Measurements from ENCODE around the gene MACIR. TPM values are rescaled to one million over a fixed set of nuclear protein-coding genes. Genes with fewer than 3 reads are reported as not detected.

Gene MACIR
- total RNA-seq, 2 experiments from 2014 or later: 7.9 to 8.0 TPM

DNA sequence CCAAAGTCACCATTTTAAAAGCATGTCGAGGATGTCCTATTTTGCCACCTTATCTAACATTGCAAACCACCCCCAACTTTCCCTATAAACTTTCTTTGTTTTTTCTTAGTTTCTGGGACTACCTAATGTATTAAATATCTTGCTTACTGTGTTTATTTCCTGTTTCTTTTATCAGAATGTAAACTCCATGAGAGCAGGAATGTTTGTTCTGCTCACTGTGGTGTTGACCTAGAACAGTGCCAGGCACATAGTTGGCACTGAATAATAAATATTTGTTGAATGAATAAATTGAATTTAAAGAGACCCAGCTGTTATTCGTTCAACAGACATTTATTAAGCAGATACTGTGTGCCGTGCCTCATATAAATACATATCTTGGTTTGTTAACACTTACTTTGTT is 35.2 kb downstream of the MACIR start:
- Mint-ChIP-seq H3K36me3 (no peaks in the 10 kb centered on the region), H3K27ac (no peak overlapping the region), H3K4me3 (no peak overlapping the region), H3K9me3 (no peaks in the 10 kb centered on the region), H3K27me3 (peaks cover 4% of the 10 kb centered on the region), H3K4me1 (no peaks in the 10 kb centered on the region)
- no peak for DNase-seq

DNA sequence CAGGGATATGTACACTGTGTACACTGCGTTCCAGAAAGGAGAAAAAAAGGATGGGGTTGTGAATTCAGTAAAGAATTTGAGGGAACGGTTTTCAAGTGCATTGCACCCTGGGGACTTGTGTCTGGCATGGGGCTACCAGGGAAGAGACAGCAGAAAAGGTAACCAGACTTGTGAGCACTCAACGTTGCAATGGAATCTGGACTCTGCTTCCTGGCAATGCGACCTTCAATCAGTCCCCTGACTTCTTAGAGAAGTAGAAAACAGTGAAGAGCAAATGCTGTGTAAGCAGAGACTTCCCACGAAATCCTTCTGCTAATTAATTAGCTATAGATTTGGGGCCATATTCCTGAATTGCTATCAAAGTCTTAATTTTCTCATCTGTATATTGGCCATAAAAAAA is 36.3 kb downstream of the MACIR start:
- no peak overlapping the region for H3K4me3 Mint-ChIP-seq
- no peak for DNase-seq
- H3K36me3 Mint-ChIP-seq: no peaks in the 10 kb centered on the region
- H3K9me3 Mint-ChIP-seq: no peaks in the 10 kb centered on the region
- no peak overlapping the region for H3K27ac Mint-ChIP-seq
- H3K4me1 Mint-ChIP-seq: no peaks in the 10 kb centered on the region
- peaks cover 11% of the 10 kb centered on the region for H3K27me3 Mint-ChIP-seq

DNA sequence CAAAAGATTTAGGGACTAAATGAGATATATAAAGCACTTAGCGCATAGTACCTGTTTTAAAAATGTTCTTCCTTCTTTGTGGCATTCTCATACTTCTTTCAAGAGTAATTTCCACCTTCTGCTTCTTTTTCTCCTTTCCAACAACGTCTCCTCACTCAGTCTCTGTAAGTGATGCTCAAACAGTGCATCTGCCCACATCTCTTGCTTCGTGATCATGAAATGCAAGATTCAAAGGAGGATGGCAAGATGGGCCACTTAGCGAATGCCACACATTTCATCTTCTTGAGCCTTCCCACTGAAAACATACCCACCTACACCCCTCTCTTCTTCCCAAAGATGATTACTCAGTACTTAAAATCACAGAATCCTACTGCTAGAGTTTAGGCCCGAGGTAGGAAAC is 36.9 kb downstream of the MACIR start:
- DNase-seq: no peak
- Mint-ChIP-seq H3K4me1 (no peaks in the 10 kb centered on the region), H3K27me3 (peaks cover 14% of the 10 kb centered on the region), H3K4me3 (no peak overlapping the region), H3K27ac (no peak overlapping the region), H3K9me3 (no peaks in the 10 kb centered on the region), H3K36me3 (no peaks in the 10 kb centered on the region)

DNA sequence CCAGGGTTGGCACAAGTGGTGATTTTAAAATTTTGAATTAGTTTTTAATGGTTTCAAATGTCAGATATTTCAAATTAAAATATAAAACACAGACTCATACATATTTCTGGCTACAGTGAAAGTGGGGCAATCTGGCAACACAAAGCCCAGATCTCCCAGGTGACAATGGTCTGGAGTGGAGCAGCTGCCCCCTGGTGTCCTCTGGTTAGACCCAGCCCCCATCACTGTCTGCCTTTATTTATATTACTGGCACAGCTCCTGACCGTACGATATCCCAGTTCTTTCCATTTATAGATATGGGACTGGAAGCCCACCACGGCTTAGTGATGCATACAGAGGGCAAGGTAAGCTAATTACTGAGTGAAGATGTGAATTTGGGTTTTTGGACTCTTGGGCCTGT is 37.3 kb downstream of the MACIR start:
- no peak overlapping the region for H3K27ac Mint-ChIP-seq
- H3K4me1 Mint-ChIP-seq: no peaks in the 10 kb centered on the region
- no peaks in the 10 kb centered on the region for H3K36me3 Mint-ChIP-seq
- no peak for DNase-seq
- H3K9me3 Mint-ChIP-seq: no peaks in the 10 kb centered on the region
- H3K4me3 Mint-ChIP-seq: no peak overlapping the region
- peaks cover 12% of the 10 kb centered on the region for H3K27me3 Mint-ChIP-seq

DNA sequence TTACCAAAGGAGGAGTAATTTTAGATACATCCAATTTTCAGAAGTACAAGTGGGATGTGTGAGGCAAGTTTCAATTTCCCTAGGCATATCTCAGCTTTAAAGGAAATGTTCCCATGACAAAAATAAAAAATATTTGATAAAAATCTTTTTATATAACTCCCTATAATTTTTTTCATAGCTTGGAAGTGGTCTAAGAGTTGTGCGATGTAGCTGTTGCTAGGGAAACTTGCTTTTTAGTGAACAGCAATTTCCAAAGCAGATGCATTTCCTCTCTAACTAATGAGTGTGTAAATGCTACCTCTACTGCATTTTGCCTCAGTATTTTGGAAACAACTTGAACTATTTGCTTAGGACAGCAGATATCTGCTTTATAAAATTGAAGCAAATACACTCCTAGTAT is 39.6 kb downstream of the MACIR start:
- Mint-ChIP-seq H3K4me1 (no peaks in the 10 kb centered on the region), H3K4me3 (no peak overlapping the region), H3K36me3 (no peaks in the 10 kb centered on the region), H3K9me3 (no peaks in the 10 kb centered on the region), H3K27ac (no peak overlapping the region), H3K27me3 (peaks cover 15% of the 10 kb centered on the region)
- DNase-seq: no peak

DNA sequence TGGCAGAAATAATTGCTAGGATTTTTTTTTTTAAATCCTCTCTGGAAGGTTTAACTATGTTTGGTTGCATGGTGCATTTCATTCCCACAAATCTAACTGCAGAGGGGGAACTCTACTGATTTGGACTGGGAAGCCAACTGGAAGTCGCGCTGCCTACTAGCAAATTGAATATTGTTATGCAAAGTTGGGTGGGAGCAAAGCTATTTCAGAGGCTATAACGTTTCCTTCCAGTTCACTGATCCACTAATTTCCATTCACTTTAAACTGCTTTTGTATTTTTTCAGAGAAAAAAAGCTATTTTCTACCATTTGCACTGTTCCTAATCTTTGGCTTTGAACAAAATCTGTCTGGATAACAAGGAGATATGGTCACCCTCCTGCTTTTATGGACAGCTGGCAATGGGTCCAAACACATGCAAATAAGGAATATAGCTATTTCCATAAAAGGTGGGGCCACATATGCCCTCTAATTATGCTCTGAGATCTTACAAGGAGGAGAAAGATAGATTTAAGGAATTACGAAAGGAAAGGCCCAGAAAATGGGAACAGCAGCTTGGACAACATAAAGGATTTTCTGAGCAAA is 40.1 kb downstream of the MACIR start:
- Mint-ChIP-seq H3K9me3 (no peaks in the 10 kb centered on the region), H3K36me3 (no peaks in the 10 kb centered on the region)

DNA sequence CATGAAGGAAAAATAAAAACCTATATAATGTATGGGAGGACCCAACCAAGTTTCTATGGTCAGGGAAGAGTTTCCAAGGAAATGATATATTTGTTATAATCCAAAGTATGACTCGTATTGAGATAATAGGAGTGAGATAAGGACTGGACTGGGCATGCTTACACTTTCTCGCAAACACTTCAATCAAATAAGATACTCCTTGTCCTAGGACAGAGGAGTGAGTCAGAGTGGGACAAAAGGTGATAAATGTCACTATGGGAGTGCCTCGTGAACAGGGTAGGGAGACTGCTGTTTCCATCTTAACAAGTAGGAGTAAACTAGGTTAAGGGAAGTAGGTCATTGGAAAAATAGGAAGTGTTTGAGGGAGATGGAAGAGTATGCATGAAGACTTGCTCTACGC is 47.2 kb downstream of the MACIR start:
- Mint-ChIP-seq H3K27me3 (peaks cover 10% of the 10 kb centered on the region), H3K9me3 (no peaks in the 10 kb centered on the region), H3K36me3 (no peaks in the 10 kb centered on the region), H3K27ac (no peak overlapping the region), H3K4me3 (no peak overlapping the region), H3K4me1 (no peaks in the 10 kb centered on the region)
- DNase-seq: no peak

More for the DNA sequence above, 40.1 kb downstream of the MACIR start:
- Mint-ChIP-seq H3K27me3 (peaks cover 15% of the 10 kb centered on the region), H3K4me1 (no peaks in the 10 kb centered on the region), H3K27ac (no peak overlapping the region), H3K4me3 (no peak overlapping the region)
- DNase-seq: no peak

DNA sequence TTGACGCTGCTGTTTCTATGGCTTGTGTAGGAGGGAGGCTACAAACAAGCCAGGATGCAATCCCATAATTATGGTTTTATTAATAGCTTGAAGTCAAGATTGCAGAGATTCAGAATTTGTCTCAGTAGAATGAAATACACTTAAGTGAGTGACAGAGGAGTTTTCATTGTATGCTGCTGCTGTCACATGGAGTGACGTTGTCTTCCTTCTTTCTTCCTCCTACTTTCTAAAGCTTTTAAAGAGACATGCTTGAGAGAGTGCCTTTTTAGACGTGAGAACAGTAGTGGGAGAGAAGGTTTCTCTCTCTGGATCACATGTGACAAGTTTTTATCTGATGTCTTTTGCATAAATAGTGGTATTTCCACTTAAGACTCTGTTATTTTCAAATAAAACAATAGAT is 48.9 kb downstream of the MACIR start:
- DNase-seq: no peak
- Mint-ChIP-seq H3K27me3 (peaks cover 8% of the 10 kb centered on the region), H3K4me1 (no peaks in the 10 kb centered on the region), H3K9me3 (no peaks in the 10 kb centered on the region), H3K27ac (no peak overlapping the region), H3K36me3 (no peaks in the 10 kb centered on the region), H3K4me3 (no peak overlapping the region)

DNA sequence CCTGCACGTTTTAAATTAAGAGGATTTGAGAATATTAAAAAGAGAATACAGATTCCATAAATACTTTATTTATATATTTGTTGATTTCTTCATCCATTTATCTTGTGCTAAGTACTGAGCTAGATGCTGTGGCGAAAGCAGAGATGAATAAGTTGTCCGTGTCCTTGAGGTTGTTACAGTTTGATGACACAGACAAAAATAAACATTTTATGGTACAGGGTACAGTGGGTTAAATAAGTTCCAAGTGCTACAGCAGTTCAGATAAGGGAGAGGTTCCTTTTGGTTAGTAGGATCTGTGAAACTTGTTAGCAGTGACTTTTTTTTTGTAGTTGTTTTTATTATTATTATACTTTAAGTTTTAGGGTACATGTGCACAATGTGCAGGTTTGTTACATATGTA is 50.2 kb downstream of the MACIR start:
- Mint-ChIP-seq H3K27ac (no peak overlapping the region), H3K9me3 (no peaks in the 10 kb centered on the region), H3K27me3 (peaks cover 13% of the 10 kb centered on the region), H3K36me3 (no peaks in the 10 kb centered on the region), H3K4me3 (no peak overlapping the region), H3K4me1 (no peaks in the 10 kb centered on the region)
- no peak for DNase-seq

DNA sequence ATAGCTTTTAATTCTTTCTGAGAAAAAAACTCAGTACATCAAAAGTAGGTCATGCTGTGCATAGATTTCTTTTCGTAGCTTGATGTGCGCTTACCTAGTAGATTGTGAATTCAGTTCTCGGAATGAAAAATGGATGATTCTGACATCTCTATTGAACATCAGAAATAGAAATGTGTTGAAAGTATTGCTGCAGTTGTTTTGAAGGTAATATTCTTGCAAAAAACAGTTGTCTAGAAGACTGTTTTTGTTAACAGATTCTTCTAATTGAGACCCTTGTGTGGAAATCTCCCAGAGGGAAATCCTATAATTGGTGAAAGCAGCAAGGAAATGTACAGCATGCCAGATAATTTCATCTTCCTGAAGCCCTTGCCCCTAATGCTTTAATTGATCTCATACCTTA is 54.5 kb downstream of the MACIR start:
- Mint-ChIP-seq H3K4me1 (no peaks in the 10 kb centered on the region), H3K27ac (no peak overlapping the region), H3K27me3 (peaks cover 15% of the 10 kb centered on the region), H3K9me3 (no peaks in the 10 kb centered on the region), H3K36me3 (no peaks in the 10 kb centered on the region), H3K4me3 (no peak overlapping the region)
- DNase-seq: no peak

DNA sequence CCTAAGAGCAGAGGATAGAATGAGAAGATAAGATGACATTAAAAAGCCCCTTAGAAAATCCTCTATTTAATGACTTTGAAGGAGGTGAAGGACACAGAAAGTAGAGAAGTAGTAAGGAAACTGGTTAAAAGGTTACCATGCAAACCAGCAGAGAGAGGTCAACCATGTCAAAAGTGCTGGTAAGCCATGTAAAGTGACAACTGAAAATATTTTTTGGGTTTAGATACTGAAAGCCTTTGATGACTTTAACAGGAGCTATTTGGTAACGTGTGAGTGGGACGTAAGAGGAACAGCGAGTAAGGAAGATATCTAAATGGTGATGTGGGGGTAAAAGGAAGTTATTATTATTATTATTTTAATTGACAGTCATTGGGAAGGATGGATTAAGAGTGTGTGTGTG is 56.9 kb downstream of the MACIR start:
- no peaks in the 10 kb centered on the region for H3K9me3 Mint-ChIP-seq
- H3K36me3 Mint-ChIP-seq: no peaks in the 10 kb centered on the region
- H3K4me1 Mint-ChIP-seq: no peaks in the 10 kb centered on the region
- no peak for DNase-seq
- H3K4me3 Mint-ChIP-seq: no peak overlapping the region
- H3K27me3 Mint-ChIP-seq: peaks cover 18% of the 10 kb centered on the region
- no peak overlapping the region for H3K27ac Mint-ChIP-seq

DNA sequence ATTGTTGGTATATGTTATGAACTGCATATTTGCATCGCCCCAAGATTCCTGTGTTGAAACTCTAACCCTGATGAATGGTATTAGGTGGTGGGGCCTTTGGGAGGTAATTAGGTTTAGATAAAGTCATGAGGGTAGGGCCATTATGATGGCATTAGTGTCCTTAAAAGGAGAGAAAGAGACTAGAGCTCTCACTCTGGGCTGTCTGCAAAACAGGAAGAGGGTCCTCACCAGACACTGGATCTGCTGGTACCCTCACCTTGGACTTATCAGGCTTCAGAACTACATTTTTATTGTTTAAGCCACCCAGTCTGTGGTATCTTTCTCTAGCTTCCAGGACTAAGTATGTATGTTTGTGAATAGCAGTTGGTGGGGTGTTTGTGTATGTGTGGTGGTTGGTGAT is 68.9 kb downstream of the MACIR start:
- Mint-ChIP-seq H3K27me3 (peaks cover 20% of the 10 kb centered on the region), H3K36me3 (no peaks in the 10 kb centered on the region), H3K4me1 (no peaks in the 10 kb centered on the region), H3K4me3 (no peak overlapping the region), H3K27ac (no peak overlapping the region), H3K9me3 (no peaks in the 10 kb centered on the region)
- no peak for DNase-seq

DNA sequence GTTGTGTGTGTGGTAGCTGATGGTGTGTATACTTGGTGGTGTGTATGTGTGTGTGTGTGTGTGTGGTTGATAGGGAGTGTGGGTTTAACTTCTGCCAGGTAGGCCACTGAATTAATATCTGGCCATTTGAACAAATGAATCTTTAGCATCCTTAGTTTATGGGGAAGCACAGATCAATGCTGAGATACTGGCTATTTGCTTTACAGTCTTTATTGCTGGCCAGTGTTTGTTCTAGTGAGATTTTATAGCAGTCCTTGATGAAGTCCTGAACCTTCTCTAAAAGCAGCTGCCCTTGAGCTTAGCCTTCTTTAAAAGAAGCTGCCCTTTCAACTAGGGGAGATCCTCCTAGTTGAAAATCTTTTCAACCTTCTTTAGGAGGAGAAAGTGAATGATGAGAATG is 69.3 kb downstream of the MACIR start:
- Mint-ChIP-seq H3K27me3 (peaks cover 20% of the 10 kb centered on the region), H3K9me3 (no peaks in the 10 kb centered on the region), H3K36me3 (no peaks in the 10 kb centered on the region), H3K4me3 (no peak overlapping the region), H3K27ac (no peak overlapping the region), H3K4me1 (no peaks in the 10 kb centered on the region)
- DNase-seq: no peak

Other genes with a start within 250 kb of the MACIR start
- gene GIN1, start 138.6 kb upstream of the MACIR start, total RNA-seq: 1 to 10 TPM; 7.5 to 8.5 TPM
- gene PPIP5K2, start 138.5 kb upstream of the MACIR start, total RNA-seq: 10 to 100 TPM; 77.8 to 84.0 TPM